Measurements from ENCODE around the gene DENND2D.

DENND2D gene

GRCh38 chr1:111200802-111201161 is 336 bp upstream of the DENND2D start (continued):
- no peak for TF ChIP-seq TSHZ2 (CRISPR knock-in tag; IDR thresholded peaks at IDR 0.05)
- no peak for TF ChIP-seq ZNF565 (CRISPR knock-in tag; conservative IDR thresholded peaks at IDR 0.05; ENCODE audit: low read depth)
- no peak for TF ChIP-seq BACH2 (CRISPR knock-in tag; IDR thresholded peaks at IDR 0.05; ENCODE audit: borderline replicate concordance)

- no peak for TF ChIP-seq GLIS3 (CRISPR knock-in tag; IDR thresholded peaks at IDR 0.05)
- no peak for TF ChIP-seq TSHZ2 (CRISPR knock-in tag; IDR thresholded peaks at IDR 0.05)
- no peak for TF ChIP-seq SNAI2 (CRISPR knock-in tag; IDR thresholded peaks at IDR 0.05)
- TF ChIP-seq ZFP30 (CRISPR knock-in tag; IDR thresholded peaks at IDR 0.05) = no peak
- no peak for TF ChIP-seq ZC3H10 (CRISPR knock-in tag; IDR thresholded peaks at IDR 0.05)
- TF ChIP-seq PPARA (CRISPR knock-in tag; IDR thresholded peaks at IDR 0.05; ENCODE audit: borderline replicate concordance) = no peak
- no peak for TF ChIP-seq CSDC2 (CRISPR knock-in tag; IDR thresholded peaks at IDR 0.05)
- no peak for TF ChIP-seq POU6F1 (CRISPR knock-in tag; IDR thresholded peaks at IDR 0.05; ENCODE audit: borderline replicate concordance, low read depth)
- TF ChIP-seq ISL1 (CRISPR knock-in tag; IDR thresholded peaks at IDR 0.05) = no peak
- TF ChIP-seq ARNTL (CRISPR knock-in tag; IDR thresholded peaks at IDR 0.05; ENCODE audit: borderline replicate concordance, low read depth) = no peak
- TF ChIP-seq TCF4 (CRISPR knock-in tag; IDR thresholded peaks at IDR 0.05; ENCODE audit: borderline replicate concordance) = no peak
- no peak for TF ChIP-seq CREB5 (CRISPR knock-in tag; IDR thresholded peaks at IDR 0.05; ENCODE audit: low read depth)
- no peak for TF ChIP-seq ZFP3 (CRISPR knock-in tag; IDR thresholded peaks at IDR 0.05)
- no peak for TF ChIP-seq BACH2 (CRISPR knock-in tag; IDR thresholded peaks at IDR 0.05; ENCODE audit: borderline replicate concordance)
- TF ChIP-seq RARB (CRISPR knock-in tag; IDR thresholded peaks at IDR 0.05) = no peak
- no peak for ATAC-seq
Measured at GRCh38 chr1:111199329-111199728, 1.1 kb downstream of the DENND2D start.

DNA sequence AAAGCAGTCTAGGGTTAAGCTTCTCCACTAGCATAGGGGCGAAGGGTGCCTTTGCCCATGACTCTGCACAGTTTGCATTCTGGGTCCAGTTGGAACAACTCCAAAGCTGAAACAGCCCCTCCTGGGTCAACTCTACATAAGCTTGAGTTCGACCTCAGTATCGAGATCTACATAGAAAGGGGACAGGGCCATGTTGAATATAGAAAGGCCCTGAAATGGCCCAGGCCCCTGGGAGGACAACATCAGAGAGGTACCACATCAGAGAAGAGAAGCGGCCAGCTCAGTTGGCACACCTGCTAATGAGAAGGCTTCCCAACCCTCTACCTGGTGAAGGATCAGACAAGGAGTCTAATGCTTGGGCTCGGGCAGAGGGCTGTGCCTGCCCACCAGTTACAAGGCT is 1.6 kb downstream of the DENND2D start:
- ATAC-seq = no peak
- TF ChIP-seq ZC3H10 (CRISPR knock-in tag; IDR thresholded peaks at IDR 0.05) (no peak), BACH2 (CRISPR knock-in tag; IDR thresholded peaks at IDR 0.05; ENCODE audit: borderline replicate concordance) (no peak), ISL1 (CRISPR knock-in tag; IDR thresholded peaks at IDR 0.05) (no peak), ZFP3 (CRISPR knock-in tag; IDR thresholded peaks at IDR 0.05) (no peak), ZNF70 (CRISPR knock-in tag; IDR thresholded peaks at IDR 0.05) (no peak), CSDC2 (CRISPR knock-in tag; IDR thresholded peaks at IDR 0.05) (no peak), RARB (CRISPR knock-in tag; IDR thresholded peaks at IDR 0.05) (no peak), ESRRG (CRISPR knock-in tag; IDR thresholded peaks at IDR 0.05) (no peak), PPARA (CRISPR knock-in tag; IDR thresholded peaks at IDR 0.05; ENCODE audit: borderline replicate concordance) (no peak), CREB5 (CRISPR knock-in tag; IDR thresholded peaks at IDR 0.05; ENCODE audit: low read depth) (no peak), PATZ1 (CRISPR knock-in tag; IDR thresholded peaks at IDR 0.05; ENCODE audit: borderline replicate concordance) (no peak), POU6F1 (CRISPR knock-in tag; IDR thresholded peaks at IDR 0.05; ENCODE audit: borderline replicate concordance, low read depth) (no peak), TOX (CRISPR knock-in tag; IDR thresholded peaks at IDR 0.05; ENCODE audit: borderline replicate concordance) (no peak), GLIS3 (CRISPR knock-in tag; IDR thresholded peaks at IDR 0.05) (no peak), ARNTL (CRISPR knock-in tag; IDR thresholded peaks at IDR 0.05; ENCODE audit: borderline replicate concordance, low read depth) (no peak)
- TF ChIP-seq, protein P1, sequence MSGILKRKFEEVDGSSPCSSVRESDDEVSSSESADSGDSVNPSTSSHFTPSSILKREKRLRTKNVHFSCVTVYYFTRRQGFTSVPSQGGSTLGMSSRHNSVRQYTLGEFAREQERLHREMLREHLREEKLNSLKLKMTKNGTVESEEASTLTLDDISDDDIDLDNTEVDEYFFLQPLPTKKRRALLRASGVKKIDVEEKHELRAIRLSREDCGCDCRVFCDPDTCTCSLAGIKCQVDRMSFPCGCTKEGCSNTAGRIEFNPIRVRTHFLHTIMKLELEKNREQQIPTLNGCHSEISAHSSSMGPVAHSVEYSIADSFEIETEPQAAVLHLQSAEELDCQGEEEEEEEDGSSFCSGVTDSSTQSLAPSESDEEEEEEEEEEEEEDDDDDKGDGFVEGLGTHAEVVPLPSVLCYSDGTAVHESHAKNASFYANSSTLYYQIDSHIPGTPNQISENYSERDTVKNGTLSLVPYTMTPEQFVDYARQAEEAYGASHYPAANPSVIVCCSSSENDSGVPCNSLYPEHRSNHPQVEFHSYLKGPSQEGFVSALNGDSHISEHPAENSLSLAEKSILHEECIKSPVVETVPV (CRISPR knock-in tag; IDR thresholded peaks at IDR 0.05) = no peak
